Skeletal muscle tissue (tissue), 4 donors: ENCODE results near the gene ATXN7L2. TPM values are rescaled to one million over a fixed set of nuclear protein-coding genes. Genes with fewer than 3 reads are reported as not detected.

ENCODE experiments used
- H3K27ac ChIP-seq: one replicate; pipeline ENCODE4 v1.7.0; 2013; ENCODE audit warnings: mild to moderate bottlenecking, low read depth, low read length, inconsistent platforms
- H3K27me3 ChIP-seq, 3 donors: one replicate each; pipeline ENCODE4 v1.7.0; 2013; ENCODE audit warnings: low read length in 3 of 3; ENCODE audit not compliant: control insufficient read depth in 3 of 3, insufficient read depth in 3 of 3
- H3K36me3 ChIP-seq, 3 donors: one replicate each; pipeline ENCODE4 v1.7.0; 2013; ENCODE audit warnings: low read length in 3 of 3; ENCODE audit not compliant: control insufficient read depth in 3 of 3, insufficient read depth in 3 of 3
- H3K4me1 ChIP-seq, 3 donors: one replicate each; pipeline ENCODE4 v1.7.0; 2013; ENCODE audit warnings: low read length in 3 of 3, mild to moderate bottlenecking in 3 of 3; ENCODE audit not compliant: control insufficient read depth in 3 of 3, insufficient read depth in 3 of 3
- H3K4me3 ChIP-seq, 3 donors: one replicate each; pipeline ENCODE4 v1.7.0; 2013; ENCODE audit warnings: low read length in 3 of 3
- H3K9ac ChIP-seq, 3 donors: one replicate each; pipeline ENCODE4 v1.7.0; 2013; ENCODE audit warnings: low read length in 3 of 3, mild to moderate bottlenecking in 3 of 3, moderate library complexity in 2 of 3, low read depth in 1 of 3
- H3K9me3 ChIP-seq, 3 donors: one replicate each; pipeline ENCODE4 v1.7.0; 2013; ENCODE audit warnings: low read length in 3 of 3; ENCODE audit not compliant: control insufficient read depth in 3 of 3
- total RNA-seq: library from RNA; depleted of rRNA; stranded (reverse); fragments of >200 nt; gene quantifications from one replicate; pipeline ENCODE4 v1.2.3, GENCODE V29; 2014
- donor health status: Osteomylitis.

The ATXN7L2 gene
- total RNA-seq, 1 donor from 2014 or later, result 3.1 TPM

- no peaks in the 10 kb centered on the region for H3K9me3 ChIP-seq
- H3K4me1 ChIP-seq, result peaks cover 65 to 74% (median 66%) of the 10 kb centered on the region in 3 donors
- H3K36me3 ChIP-seq, result no peaks in the 10 kb centered on the region
- peak overlapping the region in 2 of 3 donors; percentile 35 to 56 for H3K4me3 ChIP-seq
- no peaks in the 10 kb centered on the region for H3K27me3 ChIP-seq
- H3K27ac ChIP-seq, result peak overlapping the region; percentile 88
- peak overlapping the region; percentile 30 to 79 (median 68) for H3K9ac ChIP-seq
Measured at GRCh38 chr1:109531380-109531779, 47.7 kb downstream of the ATXN7L2 start.

- Histone ChIP-seq H3K9me3 (no peaks in the 10 kb centered on the region), H3K9ac (peak overlapping the region; percentile 30 to 79 (median 67)), H3K27me3 (no peaks in the 10 kb centered on the region), H3K27ac (peak overlapping the region; percentile 88), H3K4me1 (peaks cover 71 to 79% (median 71%) of the 10 kb centered on the region in 3 donors), H3K36me3 (no peaks in the 10 kb centered on the region), H3K4me3 (peak overlapping the region; percentile 49 to 63 (median 49))
Measured at GRCh38 chr1:109531826-109532364, 48.2 kb downstream of the ATXN7L2 start.

- H3K9me3 ChIP-seq, result no peaks in the 10 kb centered on the region
- peak overlapping the region; percentile 49 to 63 (median 61) for H3K4me3 ChIP-seq
- H3K27me3 ChIP-seq, result no peaks in the 10 kb centered on the region
- H3K9ac ChIP-seq, result peak overlapping the region; percentile 36 to 79 (median 67)
- peak overlapping the region; percentile 88 for H3K27ac ChIP-seq
- H3K4me1 ChIP-seq, result peaks cover 74 to 83% (median 75%) of the 10 kb centered on the region in 3 donors
- no peaks in the 10 kb centered on the region for H3K36me3 ChIP-seq
Measured at GRCh38 chr1:109532365-109533136, 48.8 kb downstream of the ATXN7L2 start.

GRCh38 chr1:109534307-109534858 is 50.7 kb downstream of the ATXN7L2 start:
- Histone ChIP-seq H3K27ac (peak overlapping the region; percentile 97), H3K36me3 (no peaks in the 10 kb centered on the region), H3K27me3 (no peaks in the 10 kb centered on the region), H3K9ac (peak overlapping the region; percentile 43 to 84 (median 81)), H3K4me3 (peak overlapping the region in 1 of 3 donors; percentile 24), H3K4me1 (peaks cover 68 to 85% (median 76%) of the 10 kb centered on the region in 3 donors), H3K9me3 (no peaks in the 10 kb centered on the region)

- Histone ChIP-seq H3K27me3 (no peaks in the 10 kb centered on the region), H3K27ac (peak overlapping the region; percentile 97), H3K4me3 (peak overlapping the region; percentile 11 to 56 (median 43)), H3K9me3 (no peaks in the 10 kb centered on the region), H3K9ac (peak overlapping the region; percentile 43 to 84 (median 81)), H3K4me1 (peaks cover 62 to 82% (median 74%) of the 10 kb centered on the region in 3 donors), H3K36me3 (no peaks in the 10 kb centered on the region)
Measured at GRCh38 chr1:109535481-109535880, 51.8 kb downstream of the ATXN7L2 start.

GRCh38 chr1:109535971-109536491 is 52.3 kb downstream of the ATXN7L2 start:
- Histone ChIP-seq H3K4me1 (peaks cover 61 to 81% (median 72%) of the 10 kb centered on the region in 3 donors), H3K36me3 (no peaks in the 10 kb centered on the region), H3K9me3 (no peaks in the 10 kb centered on the region), H3K4me3 (peak overlapping the region; percentile 41 to 70 (median 43)), H3K9ac (peak overlapping the region; percentile 63 to 84 (median 81)), H3K27ac (peak overlapping the region; percentile 97), H3K27me3 (no peaks in the 10 kb centered on the region)

GRCh38 chr1:109537450-109538178 is 53.9 kb downstream of the ATXN7L2 start:
- peak overlapping the region; percentile 97 for H3K27ac ChIP-seq
- no peaks in the 10 kb centered on the region for H3K36me3 ChIP-seq
- no peaks in the 10 kb centered on the region for H3K27me3 ChIP-seq
- H3K9ac ChIP-seq, result no peak overlapping the region
- no peak overlapping the region for H3K4me3 ChIP-seq
- H3K9me3 ChIP-seq, result no peaks in the 10 kb centered on the region
- peaks cover 45 to 76% (median 63%) of the 10 kb centered on the region in 3 donors for H3K4me1 ChIP-seq

DNA sequence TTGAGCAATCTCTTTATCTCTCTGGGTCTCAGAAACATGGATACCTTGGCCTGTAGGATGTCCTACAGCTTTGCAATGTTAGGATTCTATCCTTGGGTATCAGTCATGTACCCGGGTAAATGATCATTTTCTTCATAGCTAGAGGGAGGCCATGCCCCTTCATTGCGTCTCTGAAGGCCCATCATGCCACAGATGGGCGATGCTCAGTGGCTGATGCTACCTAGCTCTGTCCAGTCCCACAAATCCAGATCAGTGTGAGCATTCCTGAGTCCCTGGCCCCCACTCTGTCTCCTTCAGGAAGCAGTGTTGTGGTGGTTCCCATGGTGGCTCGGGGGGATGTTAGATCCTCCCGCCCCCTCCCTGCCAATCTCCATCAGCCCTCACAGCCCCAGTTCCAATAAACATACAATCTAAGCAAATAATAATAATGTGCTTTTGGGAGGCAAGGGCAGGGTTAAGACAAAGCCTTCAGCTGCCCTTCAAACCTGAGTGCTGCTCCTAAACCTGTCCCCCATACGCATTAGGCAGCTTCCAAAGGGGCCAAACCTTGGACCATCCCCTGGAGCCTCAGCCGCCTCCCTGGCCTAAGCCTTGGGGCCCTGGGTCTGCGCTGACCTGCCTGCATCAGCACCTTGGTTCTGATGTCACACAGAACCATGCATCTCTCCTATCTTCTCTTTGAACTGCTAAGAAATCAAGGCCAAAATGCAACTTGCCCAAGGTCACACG is 55.3 kb downstream of the ATXN7L2 start:
- Histone ChIP-seq H3K4me3 (no peak overlapping the region), H3K36me3 (no peaks in the 10 kb centered on the region), H3K4me1 (peaks cover 38 to 68% (median 55%) of the 10 kb centered on the region in 3 donors), H3K27ac (no peak overlapping the region), H3K9ac (no peak overlapping the region), H3K27me3 (no peaks in the 10 kb centered on the region), H3K9me3 (no peaks in the 10 kb centered on the region)

DNA sequence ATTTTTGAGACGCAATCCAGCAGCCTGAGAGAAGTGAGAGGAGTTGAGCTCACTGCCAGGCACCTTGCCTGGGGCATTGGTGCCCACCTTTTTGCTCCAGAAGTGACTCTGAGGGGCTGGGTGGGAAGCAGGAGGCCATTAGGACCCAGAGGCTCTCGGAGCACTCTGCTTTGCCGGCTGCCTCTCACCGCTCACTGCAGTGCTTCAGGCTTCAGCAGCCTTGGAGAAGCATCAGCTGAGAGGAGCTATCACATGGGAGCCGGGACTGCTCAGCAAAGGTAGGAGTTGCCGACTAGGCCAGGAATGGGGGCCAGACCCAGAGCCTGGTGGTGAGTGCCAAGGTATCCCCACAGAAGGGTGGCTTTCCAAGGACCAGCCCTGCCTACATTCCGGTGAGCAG is 56.0 kb downstream of the ATXN7L2 start, which contains the start of gene GPR61:
TSS of gene GPR61 (plus strand) at position 197 of the 400 bp plus-strand sequence. CDS start 3,151 bp downstream, outside the sequence.
- Histone ChIP-seq H3K27me3 (no peaks in the 10 kb centered on the region), H3K36me3 (no peaks in the 10 kb centered on the region), H3K27ac (no peak within 1 kb of the TSS), H3K9ac (peak within 1 kb of the TSS in 1 of 3 donors; percentile 16), H3K4me3 (no peak within 1 kb of the TSS), H3K9me3 (no peaks in the 10 kb centered on the region), H3K4me1 (peaks cover 34 to 65% (median 50%) of the 10 kb centered on the region in 3 donors)
